NCI-H2081 (cell line): ENCODE measurements around the gene IRAK3.
"Not testable (repeated sequence)": the region's sequence is repeated elsewhere in the genome, so short reads cannot be mapped to it uniquely, and the experiment has no call there.

Source experiments
- DNase-seq, 2 experiments: peaks; one replicate each; lab custom pipeline; 2025; lab: John Stamatoyannopoulos, UW

Gene IRAK3

DNA sequence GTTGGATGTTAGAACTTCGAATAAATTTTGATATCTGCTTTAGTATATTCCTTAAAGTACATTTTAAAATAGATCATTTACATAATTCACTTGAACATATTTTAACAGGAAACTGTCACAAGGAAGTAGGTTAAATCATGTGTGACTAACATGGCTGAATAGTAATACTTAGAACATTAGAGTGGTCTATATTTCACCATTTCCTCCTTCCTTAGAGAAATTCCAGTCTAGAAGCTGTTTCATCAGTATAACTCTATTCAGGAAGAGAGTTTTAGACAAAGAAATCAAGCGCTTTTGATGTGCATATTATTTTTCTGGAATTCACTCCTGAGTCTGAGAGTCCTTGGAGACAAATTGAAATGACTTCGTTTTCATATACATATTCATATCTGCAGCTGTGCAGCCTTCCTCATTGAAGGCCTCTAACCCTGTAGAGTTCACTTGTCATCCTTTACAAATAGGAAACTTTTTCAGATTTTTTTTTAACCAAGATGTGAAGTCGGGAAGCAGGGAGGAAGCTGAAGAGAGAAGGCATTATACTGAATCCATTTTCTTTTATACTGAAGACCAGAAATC lies 28.4 kb downstream of the IRAK3 start:
- DNase-seq, result no peak

DNA sequence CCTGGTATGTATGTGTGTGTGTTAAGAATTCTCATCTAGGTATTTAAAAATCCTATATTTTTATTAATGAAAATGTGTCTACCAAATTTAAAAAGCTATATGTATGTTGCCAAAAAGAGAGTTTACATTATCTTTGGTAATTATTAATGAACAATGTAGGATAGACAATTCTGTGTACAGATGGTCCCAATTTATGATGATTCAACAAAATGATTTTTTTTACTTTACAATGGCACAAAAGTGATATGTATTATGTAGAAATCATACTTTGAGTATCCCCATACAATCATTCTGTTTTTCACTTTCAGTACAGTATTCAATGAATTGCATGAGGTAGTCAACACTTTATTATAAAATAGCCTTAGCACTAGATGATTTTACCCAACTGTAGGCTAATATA lies 39.4 kb downstream of the IRAK3 start:
- DNase-seq, result no peak

DNA sequence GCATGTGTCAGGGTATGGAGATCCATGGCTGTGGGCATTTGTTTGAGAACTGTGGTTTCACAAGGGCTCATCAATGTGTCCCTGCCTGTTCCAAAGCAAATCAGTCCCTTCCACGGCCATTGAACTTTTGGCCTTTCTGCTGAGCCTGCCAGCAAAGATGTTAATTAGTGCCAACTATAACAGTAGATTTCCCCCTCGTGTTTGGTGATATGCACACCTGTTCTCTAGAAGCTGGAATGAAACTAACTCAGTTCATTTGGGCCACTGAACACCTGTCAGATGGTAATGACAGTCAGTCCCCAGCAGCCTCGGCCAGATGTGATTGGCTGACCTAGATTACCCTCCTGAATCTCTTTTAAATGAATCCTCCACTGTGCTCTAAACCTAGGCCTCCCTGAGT lies 43.2 kb downstream of the IRAK3 start:
- DNase-seq, result peak in 1 of 2 experiments; percentile 42

DNA sequence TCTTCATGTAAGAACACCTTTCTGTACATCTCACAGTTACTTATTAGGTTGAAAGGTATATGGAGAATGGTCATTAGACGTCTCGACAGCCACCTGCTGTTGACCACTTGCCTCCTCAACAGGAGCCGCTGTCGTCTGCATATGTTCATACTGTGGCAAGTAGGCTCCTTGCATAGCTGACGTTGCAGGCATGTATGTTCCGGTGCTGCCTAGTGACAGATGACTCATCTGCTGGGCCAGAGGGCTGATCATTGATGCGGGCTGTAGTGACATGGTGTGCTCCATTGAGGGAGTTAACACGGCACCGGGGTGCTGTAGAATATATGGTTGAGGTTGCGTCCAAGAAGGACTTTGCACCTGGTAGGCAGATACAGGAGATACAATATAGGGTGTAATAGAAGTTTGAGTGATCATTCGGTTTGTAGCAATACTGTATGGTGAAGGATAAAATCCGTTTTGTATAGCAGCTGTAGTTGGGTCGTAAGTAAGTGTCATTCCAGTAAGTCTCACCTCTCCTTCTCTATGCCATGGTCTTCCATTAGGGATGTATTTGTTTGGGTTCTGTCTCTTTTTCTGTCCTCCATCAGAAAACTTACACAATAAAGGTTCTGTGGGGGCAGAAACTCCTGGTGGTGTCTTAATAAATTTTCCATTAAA lies 45.2 kb downstream of the IRAK3 start:
- DNase-seq, result not testable (repeated sequence)

DNA sequence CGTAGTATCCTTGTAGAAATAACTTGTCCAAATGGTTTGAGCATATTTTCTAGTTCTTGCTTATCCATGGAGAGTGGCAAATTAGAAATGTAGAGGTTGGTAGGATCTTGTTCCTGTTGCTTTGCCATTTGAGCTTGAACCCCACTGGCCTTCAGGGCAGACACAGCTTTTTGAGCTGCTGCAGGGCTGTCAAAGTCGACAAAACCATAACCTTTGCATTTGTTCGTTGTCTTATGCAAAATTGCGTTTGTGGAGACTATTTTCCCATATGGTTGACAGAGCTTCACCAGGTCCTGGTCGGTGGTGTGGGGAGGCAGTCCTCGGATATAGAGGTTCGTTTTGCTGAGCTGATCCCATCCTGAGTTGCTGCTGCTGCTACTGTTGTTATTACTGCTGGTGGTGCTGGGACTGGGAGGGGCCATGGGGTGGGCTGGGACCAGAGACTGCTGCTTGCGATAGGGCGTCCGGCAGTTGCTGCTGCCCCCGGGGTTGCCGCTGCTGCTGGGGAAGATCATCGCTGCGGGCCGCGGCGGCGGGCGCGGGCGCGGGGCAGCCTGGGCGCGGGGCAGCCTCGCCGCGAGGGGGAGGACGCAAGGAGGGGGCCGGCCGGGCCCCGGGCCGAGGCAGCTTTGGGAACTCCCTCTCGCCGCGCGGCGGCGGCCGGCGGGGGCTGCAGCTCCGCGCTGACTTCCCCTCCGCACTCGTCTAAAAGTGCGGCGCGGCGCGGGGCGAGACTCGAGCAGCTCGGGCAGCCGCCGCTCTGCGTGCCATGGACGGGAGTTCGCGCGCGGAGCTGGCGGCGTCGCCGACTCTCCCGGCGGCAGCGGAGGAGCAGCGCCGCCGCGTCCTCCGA lies 46.0 kb downstream of the IRAK3 start:
- peak in 1 of 2 experiments; percentile 59 for DNase-seq

DNA sequence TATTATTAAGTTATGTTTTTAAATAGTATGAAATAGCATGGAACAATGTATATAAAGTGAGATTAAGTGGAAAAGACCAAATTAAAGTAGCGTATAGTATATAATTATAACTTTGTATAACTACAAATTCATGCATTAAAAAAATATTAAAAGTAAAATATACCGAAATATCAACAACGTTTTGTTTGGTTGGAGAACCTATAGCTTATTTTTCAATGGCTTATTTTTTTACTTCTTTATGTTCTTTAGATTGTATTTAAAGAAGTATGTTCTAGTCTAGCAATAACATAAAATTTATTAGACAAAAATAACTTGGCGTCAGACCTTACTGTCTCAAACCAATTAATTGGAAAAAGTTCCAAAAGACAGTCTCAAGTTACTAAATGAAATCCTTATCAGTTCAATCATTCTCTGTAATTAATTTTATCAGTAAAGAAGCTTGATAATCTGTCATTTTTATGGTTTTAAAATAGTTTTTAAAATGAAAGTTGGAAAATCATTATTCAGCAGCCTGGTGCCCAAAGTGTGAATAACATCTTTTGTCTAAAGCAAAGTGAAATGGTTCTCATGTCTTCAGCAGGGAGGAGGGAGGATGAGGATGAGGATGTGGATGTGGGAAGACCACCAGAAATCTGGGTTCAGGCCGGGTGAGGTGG lies 46.7 kb downstream of the IRAK3 start:
- no peak for DNase-seq

DNA sequence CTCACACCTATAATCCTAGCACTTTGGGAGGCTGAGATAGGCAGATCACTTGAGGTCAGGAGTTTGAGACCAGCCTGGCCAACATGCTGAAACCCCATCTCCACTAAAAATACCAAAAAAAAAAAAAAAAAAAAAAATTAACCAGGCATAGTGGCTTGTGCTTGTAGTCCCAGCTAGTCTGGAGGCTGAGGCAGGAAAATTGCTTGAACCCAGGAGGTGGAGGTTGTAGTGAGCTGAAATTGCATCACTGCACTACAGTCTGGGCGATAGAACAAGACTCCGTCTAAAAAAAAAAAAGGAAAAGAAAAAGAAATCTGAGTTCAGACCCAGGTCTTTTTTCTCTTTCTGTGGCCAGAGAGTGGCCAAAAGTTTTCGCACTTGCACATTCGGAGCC lies 47.3 kb downstream of the IRAK3 start:
- DNase-seq, result not testable (repeated sequence)

DNA sequence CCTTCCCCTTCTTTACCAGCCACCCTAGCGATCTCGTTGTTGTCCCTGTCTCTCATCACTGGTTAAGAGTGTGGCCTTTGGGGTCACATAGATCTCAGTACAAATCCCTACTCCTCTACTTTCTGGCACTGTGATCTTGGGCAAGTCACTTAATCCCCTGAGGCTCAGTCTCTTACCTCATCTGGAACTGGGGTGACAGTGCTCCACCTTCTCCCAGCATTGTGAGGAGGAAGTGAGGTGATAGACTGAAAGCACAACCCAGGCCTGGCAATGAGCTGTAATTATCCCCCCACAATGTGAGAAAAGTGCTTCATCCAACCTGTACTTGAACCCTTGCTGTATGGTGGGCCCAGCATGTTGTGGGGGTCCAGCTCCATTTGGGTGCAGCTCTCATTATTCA lies 48.0 kb downstream of the IRAK3 start:
- DNase-seq, result no peak

DNA sequence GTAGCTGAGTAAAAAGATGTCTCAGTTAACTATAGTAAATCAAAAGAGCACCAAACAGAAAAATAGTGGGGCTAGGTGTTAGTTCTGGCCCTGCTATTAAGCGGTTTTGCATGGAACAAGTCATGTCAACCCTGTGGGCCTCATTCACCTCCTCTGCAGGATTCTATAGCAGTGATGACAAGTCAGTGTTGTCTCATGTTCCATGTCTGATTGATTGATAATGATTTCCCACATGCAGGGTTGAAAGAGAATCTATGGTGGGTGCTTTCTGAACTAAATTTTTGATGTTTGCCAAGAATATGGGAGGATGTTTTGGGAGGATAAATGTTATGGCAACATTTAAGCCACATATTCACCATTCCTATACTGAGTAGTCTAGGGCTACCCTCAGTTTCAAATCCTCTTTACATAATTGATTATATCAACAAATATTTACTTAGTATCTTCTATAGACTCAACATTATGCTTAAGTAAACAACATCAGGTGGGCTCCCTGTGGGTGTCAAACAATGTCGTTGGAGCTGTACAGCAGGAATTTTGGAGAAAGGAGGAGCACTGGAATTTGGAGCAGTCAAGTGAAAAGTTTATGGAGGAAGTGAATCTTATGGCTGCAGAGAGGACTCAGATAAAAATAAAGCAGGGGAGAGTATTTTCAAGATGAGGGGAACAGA lies 48.6 kb downstream of the IRAK3 start:
- DNase-seq, result no peak

DNA sequence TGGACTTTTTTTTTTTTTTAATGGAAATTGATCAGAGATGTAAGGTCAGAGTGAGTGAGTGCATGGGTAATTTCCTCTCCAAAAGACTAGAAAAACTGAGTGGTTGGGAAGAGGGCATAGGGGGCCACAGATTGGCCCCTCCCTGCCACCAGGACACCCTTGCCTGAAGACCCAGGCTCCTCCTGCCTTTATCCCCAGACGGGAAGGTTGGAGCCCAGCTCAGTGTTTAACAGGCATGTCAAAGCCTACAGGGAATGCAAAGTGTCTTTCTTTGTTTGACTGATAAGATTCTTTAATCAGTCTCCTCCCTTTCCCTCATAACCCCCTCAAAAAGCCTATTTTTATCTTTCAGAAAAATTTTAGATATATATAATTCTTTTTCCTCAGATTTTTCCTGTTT lies 50.3 kb downstream of the IRAK3 start:
- no peak for DNase-seq

DNA sequence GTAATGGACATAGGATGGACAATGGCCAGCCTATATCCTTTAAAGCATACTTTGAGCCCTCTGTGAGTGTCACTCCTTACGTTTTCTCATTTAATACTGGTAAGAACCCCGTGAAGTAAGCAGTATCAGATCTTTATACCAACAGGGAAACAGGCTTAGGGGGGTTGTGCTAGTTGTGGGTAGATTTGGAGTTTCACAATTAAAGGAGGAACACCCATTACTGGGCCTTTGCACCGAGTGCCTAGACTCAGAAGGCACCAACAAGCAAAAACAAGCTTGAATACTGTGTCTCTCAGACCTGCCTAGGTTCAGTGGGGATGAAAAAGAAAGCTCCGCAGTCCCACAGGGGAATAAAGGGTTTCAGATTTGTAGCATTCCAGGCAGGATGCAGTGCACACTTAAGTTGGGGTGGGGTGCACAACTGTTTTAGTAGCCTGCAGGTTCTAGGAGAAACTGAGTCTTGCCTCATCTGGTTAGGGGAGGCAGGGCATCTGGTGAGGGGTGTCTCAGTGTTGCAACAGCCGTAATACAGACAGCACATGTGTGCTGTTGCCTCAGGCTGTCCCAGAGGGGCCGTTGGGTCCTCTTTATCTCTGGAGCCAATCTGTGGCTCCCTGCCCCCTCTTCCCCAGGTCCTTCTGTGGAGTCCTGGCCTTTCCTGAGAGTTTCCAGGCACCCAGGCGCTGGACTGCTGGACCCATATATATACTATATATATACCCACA lies 51.2 kb downstream of the IRAK3 start:
- no peak for DNase-seq

DNA sequence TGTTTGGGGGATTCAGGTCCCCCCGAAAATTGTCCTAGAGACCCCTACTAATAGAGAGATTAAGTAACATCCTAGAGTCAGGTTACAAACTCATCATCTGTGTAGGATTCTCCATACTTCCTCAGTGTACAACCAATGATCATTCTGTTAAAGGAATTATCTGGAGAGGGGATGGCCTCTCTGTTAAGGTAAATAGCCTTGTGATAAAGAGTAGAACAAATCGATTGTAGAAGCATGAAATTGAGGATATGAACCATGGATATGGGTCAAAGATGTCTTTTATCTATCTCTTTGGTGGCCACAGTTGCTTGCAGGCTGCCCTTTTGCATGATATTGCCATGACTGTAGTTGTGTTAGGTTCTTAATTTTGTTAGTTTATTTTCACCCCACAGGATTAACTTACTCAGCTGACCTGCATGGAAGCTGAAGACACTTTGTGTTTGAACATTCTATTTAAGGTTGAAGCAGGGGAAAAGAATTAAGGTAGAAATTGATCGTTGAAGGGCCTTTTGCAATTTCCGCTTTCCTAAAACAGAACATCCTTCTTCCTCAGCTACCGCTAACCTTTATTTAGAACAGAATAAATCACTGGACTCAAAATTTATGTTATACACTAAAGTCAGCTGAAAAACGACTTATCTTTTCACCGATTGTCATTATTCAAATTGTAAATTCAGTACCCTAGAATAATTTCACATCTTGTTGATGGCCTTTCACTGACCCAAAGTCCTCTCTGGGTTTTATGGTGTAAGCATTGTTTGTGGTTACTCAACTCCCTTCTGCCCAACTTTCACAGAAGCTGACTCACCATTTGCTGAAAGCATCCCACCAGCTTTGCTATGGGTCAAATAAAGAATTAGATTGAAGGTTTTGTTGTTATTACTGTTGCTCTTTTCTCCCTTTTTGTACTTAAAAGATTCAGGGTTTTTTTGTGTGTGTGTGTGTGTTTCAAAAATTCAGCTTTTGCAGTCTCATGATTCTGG lies 52.3 kb downstream of the IRAK3 start:
- no peak for DNase-seq

DNA sequence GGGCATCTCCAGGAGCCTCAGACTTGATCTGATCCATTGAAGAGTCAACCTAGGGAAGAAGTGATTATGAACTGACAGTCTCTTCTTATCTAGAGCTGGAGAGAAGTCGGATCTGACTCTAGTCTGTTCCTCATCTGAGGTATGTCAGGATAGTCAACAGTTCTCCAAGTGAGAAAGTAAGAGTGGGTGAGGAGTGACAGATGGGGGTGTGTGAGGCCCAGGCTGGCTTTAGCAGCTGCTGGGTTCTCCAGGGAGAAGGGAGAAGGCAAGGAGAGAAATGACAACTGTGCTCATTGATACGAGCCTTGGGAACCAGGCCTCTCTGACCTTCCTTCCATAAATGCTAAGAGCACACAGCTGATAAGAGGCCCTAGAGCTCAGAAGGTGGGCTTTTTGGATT lies 53.3 kb downstream of the IRAK3 start:
- no peak for DNase-seq

DNA sequence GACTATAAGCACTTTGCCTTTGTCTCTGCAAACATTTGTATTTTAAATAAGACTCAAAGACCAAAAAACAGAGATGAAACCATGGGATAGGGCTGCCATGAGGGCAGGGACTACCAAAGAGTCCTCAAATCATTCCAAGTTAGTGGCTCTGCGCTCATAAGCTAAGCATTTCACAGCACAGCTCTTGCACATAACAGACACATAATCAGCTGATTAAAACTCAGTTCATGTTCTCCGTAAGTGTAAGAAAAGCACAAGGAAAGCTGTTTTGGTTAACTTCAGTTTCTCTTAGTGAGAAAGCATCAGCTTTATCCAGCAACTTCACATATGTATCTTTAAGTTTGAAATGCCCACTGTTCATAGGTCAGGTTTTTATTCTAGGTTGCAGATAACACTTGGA lies 54.9 kb downstream of the IRAK3 start:
- DNase-seq, result no peak

DNA sequence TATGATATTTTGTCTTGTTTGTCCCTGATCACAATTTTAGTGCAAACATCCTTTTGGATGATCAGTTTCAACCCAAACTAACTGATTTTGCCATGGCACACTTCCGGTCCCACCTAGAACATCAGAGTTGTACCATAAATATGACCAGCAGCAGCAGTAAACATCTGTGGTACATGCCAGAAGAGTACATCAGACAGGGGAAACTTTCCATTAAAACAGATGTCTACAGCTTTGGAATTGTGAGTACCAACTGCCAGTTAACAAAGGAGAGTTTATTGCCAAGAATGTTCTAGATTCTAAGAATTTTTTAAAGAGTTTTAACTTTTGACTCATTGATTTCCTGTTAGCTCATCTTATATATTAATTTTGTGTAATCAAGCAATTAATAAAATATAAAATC lies 55.4 kb downstream of the IRAK3 start:
- no peak for DNase-seq

DNA sequence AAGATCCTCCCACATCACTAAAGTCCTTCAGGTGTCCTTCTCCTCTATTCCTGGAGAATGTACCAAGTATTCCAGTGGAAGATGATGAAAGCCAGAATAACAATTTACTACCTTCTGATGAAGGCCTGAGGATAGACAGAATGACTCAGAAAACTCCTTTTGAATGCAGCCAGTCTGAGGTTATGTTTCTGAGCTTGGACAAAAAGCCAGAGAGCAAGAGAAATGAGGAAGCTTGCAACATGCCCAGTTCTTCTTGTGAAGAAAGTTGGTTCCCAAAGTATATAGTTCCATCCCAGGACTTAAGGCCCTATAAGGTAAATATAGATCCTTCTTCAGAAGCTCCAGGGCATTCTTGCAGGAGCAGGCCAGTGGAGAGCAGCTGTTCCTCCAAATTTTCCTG lies 58.7 kb downstream of the IRAK3 start:
- no peak for DNase-seq

DNA sequence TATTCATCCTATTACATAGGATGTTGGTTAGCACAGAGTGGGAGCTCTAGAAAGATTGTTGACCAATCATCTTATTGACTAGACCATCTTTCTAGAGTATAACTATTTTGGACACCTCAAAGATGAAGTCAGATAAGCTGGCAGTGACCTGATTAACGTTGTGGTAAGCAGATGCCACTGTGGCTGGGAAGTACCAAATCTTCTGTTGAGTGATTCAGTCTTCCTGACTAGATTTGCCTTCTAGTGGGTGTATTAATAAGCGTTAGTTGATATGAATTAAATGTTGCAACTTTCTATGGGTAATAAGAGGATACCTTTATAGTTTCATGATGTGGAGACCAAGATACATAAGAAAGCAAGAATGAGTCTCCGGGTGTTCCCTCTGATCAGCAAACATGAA lies 62.0 kb downstream of the IRAK3 start:
- no peak for DNase-seq

DNA sequence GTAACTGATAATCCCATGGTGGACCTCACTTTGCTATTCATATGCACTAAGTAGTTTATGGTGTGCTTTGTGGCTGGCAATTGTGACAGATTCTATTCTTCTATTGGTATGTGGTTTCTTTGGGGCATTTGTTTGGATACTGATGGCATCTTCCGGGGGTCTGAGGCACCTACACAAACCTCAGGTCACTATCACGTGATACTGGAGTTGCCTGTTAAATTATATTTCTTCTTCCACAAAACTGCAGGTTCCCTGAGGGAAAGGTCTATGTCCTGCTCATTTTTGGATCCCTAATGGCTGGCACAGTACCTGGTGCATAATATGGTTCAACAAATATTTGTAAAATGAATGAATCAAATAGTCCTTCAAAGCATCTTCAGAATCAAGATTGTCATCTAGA lies 63.8 kb downstream of the IRAK3 start:
- DNase-seq, result no peak

DNA sequence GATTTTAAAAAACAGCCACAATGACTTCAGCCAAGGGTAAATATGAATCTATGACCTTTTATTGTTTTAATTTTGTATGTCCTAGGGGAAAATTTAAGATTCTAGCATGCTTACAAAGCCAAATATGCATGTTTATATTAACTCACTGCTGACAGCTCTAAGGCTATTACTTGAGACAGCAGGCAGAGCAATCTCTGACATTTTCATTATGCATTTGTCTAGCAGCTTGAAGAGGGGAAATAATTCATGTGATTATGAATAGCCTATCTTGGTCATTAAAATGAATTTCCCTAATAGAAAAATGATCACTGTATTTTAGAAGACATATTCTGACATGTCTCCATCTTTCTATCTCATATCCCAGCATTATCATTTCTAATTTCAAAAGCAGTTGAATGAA lies 66.7 kb downstream of the IRAK3 start:
- no peak for DNase-seq

DNA sequence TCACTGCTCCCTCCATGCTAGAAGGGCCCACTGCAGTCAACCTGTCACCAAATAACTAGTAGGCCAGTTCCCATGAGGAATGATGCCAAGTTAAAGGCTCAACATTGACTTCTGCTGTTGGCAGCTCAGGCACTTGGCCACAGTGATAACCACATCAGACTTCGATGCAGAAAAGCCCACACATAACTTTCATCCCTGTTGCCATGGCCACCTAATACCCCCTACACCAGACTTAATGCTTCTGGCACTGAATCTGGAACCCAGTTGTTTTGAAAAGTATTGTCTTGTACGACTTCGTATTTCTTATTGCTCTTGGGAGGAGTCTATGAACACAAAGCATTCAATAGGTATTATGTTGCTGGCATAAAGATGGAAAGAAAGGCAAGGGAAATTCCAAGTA lies 69.0 kb downstream of the IRAK3 start:
- no peak for DNase-seq
